RWPE1 (cell line): ENCODE measurements around the gene GREM2.

Experiments
- CTCF ChIA-PET: fragments of 350-600 bp; sonication (Branson Sonifier 250); formaldehyde crosslinking; extraction: SDS; loops from one replicate; lab custom pipeline; 2021; lab: Yijun Ruan, JAX
- POLR2A ChIA-PET: fragments of 400-600 bp; formaldehyde crosslinking; extraction: SDS; loops from one replicate; lab custom pipeline; 2020; ENCODE audit warnings: antibody characterized with exemption; ENCODE audit not compliant: low non-redundant PET; lab: Yijun Ruan, JAX
- DNase-seq: peaks from one replicate; pipeline ENCODE4 v3.0.0; 2012; ENCODE audit warnings: low spot score
- H3K27ac ChIP-seq: fragments of 450-650 bp; 2 replicates; pipeline ENCODE4 v1.5.1; 2017
- TF ChIP-seq, protein P1 (sequence below): fragments of 450-650 bp; conservative IDR thresholded peaks from 2 replicates; pipeline ENCODE4 v1.5.1; 2017; ENCODE audit warnings: low read depth, mild to moderate bottlenecking

Gene GREM2

DNA sequence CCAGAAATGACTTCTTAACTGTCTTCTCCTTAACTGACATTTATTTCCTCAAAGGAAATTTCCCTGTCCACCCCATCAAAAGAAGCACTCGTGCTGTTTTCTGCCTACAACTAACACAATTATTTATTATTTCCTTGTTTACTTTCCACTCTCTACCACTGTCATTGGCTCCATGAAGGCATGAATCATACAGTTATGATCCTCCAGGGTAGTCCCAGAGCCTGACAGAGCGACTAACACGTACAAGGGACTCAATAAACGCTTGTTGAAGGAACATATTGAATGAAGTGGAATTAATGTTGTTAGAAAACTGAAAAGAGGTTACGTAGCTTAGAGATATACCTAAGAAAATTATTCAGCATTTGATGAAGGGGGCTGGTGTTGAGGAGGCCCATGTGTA lies 20.9 kb downstream of the GREM2 start:
- CTCF ChIA-PET = no interaction called here
- DNase-seq = no peak
- no peak overlapping the region for H3K27ac ChIP-seq
- TF ChIP-seq, protein P1, sequence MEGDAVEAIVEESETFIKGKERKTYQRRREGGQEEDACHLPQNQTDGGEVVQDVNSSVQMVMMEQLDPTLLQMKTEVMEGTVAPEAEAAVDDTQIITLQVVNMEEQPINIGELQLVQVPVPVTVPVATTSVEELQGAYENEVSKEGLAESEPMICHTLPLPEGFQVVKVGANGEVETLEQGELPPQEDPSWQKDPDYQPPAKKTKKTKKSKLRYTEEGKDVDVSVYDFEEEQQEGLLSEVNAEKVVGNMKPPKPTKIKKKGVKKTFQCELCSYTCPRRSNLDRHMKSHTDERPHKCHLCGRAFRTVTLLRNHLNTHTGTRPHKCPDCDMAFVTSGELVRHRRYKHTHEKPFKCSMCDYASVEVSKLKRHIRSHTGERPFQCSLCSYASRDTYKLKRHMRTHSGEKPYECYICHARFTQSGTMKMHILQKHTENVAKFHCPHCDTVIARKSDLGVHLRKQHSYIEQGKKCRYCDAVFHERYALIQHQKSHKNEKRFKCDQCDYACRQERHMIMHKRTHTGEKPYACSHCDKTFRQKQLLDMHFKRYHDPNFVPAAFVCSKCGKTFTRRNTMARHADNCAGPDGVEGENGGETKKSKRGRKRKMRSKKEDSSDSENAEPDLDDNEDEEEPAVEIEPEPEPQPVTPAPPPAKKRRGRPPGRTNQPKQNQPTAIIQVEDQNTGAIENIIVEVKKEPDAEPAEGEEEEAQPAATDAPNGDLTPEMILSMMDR = no peak
- POLR2A ChIA-PET = no interaction called here

DNA sequence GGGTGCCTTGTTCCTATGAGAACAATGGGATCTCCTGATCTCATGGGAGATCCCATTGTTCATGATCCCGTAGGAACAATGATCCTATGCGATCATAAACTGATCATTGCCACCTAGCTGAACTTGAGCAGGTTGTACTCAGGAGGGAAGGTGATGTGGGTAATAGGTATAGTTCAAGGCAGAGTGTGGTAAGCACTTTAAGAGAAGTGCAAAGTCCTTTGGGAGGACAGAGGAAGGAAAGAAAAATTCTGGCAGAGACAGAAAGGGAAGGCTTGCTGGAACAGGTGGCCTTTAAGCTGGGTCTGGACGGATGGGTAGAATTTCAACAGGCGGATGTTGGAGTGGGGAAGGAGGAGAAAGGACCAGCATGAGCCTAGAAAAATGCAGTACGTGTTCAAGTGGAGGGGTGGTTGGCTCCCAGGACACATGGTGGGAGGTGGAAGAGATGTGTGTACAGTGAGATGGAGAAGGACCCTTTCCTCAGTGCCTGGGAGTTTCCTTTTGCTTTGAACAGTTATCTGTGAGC lies 22.3 kb downstream of the GREM2 start:
- TF ChIP-seq, protein P1 = no peak
- ChIA-PET POLR2A (no interaction called here), CTCF (no interaction called here)
- no peak for DNase-seq
- H3K27ac ChIP-seq = no peak overlapping the region

DNA sequence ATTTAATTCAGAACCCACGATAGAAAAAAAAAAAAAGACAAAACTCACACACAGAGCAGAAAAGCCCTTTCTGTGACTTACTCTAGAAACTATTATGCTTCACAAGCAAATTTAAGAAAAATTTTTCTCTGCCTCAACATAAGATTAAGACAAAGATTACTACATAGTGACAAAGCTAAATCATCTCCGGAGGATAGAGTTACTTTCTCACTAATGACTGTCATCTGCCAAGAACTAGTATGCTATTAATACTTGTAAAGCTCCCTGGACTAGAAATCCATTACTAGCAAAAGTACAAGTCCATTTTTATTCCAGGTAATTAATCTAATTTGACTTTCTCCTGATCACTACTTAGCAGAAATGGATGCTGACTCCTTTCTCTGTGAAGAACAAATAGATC lies 25.9 kb downstream of the GREM2 start:
- DNase-seq = no peak
- H3K27ac ChIP-seq = no peak overlapping the region
- TF ChIP-seq, protein P1 = no peak
- CTCF ChIA-PET = interaction anchor here (0.6 kb wide), 1 partner anchor 140 kb away, joined by 3 read pairs; no protein-coding TSS in a partner anchor
- POLR2A ChIA-PET = no interaction called here

DNA sequence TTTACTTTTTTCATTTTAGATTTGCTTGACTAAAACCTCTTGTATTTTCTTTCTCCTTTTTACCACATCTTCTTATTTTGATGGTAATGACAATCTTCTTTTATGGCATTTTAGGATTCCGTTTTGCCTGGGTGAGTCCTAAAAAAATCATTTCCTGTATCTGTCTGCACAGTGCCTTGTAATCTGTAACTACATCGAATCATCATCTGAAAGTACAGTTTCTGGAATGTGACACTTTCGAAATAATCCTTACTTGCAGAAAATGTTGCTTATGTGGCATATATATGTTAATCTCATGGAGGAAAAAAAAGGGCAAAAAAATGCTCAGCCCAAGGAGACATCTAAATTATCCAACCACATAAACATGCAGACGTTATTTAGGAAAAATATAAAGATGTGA lies 29.0 kb downstream of the GREM2 start:
- no peak overlapping the region for H3K27ac ChIP-seq
- DNase-seq = no peak
- ChIA-PET POLR2A (no interaction called here), CTCF (interaction anchor here (0.7 kb wide), 1 partner anchor 55 kb away, joined by 4 read pairs; no protein-coding TSS in a partner anchor)
- TF ChIP-seq, protein P1 = no peak

DNA sequence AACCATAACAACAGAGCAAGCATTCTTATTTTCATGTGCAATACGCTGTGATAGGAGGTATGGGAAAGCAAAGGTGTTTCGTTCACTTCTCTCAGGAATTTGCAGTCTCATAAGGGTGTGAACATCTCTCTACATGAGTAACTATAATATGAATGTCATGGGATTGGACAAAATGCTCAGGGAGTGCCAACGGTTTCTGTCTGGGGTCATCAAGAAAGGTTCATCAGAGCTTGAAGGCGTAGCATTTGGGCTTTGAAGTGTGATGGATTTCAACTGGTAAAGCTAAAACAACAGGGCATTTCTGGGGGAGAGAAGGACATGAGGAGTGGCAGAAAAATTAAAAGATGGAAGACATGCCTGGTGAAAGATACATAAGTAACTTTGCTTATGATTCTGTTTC lies 32.4 kb downstream of the GREM2 start:
- POLR2A ChIA-PET = no interaction called here
- no peak overlapping the region for H3K27ac ChIP-seq
- TF ChIP-seq, protein P1 = no peak
- CTCF ChIA-PET = no interaction called here
- no peak for DNase-seq

DNA sequence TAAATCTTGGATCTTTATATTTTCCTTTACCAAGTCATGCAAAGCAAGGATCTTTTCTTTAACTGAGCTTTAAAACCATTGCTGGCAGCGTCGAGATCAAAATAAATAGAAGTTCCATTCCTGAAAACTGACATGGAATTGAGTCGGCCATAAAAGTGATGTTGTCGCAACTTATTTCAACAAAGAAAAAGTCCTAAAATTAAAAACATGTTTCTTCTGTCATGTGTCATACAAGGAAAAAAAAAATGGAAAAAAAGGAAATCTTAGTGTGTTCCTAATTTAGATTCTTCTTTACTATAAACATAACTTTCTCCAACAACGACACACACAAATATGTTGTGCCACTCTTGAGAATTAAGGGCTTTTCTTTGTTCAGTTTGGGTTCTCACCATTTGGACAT lies 34.9 kb downstream of the GREM2 start:
- ChIA-PET POLR2A (no interaction called here), CTCF (interaction anchor here (0.6 kb wide), 1 partner anchor 182 kb away, joined by 3 read pairs; no protein-coding TSS in a partner anchor)
- no peak for DNase-seq
- H3K27ac ChIP-seq = no peak overlapping the region
- TF ChIP-seq, protein P1 = no peak
